Large intestine (tissue), 3 donors: ENCODE measurements around the gene PDZRN3. TPM values are rescaled to one million over a fixed set of nuclear protein-coding genes. Genes with fewer than 3 reads are reported as not detected.
A peak's percentile ranks its signal among the peaks of the same experiment; 100 is the strongest.

ENCODE experiments used
- DNase-seq, 2 donors: peaks; one replicate each; pipeline versions ENCODE4 v3.0.0 to v3.0.0-alpha.2; 2013
- H3K27ac ChIP-seq: one replicate; pipeline ENCODE4 v1.5.1; 2013; ENCODE audit warnings: low read length
- H3K27me3 ChIP-seq: 2 replicates; pipeline ENCODE4 v1.6.1; 2013; ENCODE audit warnings: low read length; ENCODE audit not compliant: control insufficient read depth, insufficient read depth
- H3K36me3 ChIP-seq: 2 replicates; pipeline ENCODE4 v1.6.1; 2013; ENCODE audit warnings: low read length; ENCODE audit not compliant: control insufficient read depth, insufficient read depth
- H3K4me1 ChIP-seq: one replicate; pipeline ENCODE4 v1.6.1; 2013; ENCODE audit warnings: low read length; ENCODE audit not compliant: control insufficient read depth, insufficient read depth
- H3K4me3 ChIP-seq: one replicate; pipeline ENCODE4 v1.5.1; 2013; ENCODE audit warnings: low read length
- H3K9me3 ChIP-seq: one replicate; pipeline ENCODE4 v1.6.1; 2013; ENCODE audit warnings: mild to moderate bottlenecking, low read depth, low read length, moderate library complexity; ENCODE audit not compliant: control insufficient read depth
- WGBS: methylation state at CpG from one replicate; pipeline ENCODE4 v1.1.5; 2013; ENCODE audit warnings: low lambda C conversion rate; ENCODE audit not compliant: insufficient coverage; 5-methylcytosine and 5-hydroxymethylcytosine counted together
- polyA plus RNA-seq: library from polyadenylated mRNA; unstranded; fragments of 120-200 nt; gene quantifications from one replicate; pipeline ENCODE4 v1.2.1, GENCODE V29; 2013

PDZRN3 gene
- polyA plus RNA-seq, 1 donor, result 40.7 TPM

DNA sequence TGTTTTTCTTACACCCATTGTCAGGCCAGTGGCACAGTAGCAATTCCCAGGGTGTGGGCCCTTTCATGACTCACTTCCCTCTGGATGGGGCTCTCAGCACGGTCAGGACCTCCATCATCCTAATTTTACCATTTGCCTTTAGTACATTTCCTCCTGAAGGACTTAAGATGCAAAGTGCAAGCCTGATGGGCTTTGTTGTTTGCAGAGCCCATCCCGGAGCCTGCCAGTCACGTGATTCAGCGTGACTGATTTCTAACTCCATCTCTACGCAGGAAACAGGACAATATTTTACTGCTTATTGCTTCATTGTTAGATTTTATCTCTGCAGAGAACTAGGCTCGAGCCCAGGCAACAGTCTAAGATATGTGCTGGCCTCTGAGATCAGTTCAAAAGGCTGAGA, 223.7 kb downstream of the PDZRN3 start:
- H3K4me3 ChIP-seq, result no peak overlapping the region
- 0% methylated on average over 1 of the region's 6 CpGs for WGBS
- H3K27me3 ChIP-seq, result no peaks in the 10 kb centered on the region
- peaks cover 9% of the 10 kb centered on the region for H3K4me1 ChIP-seq
- H3K36me3 ChIP-seq, result peaks cover 43% of the 10 kb centered on the region
- peak overlapping the region; percentile 31 for H3K27ac ChIP-seq
- H3K9me3 ChIP-seq, result no peaks in the 10 kb centered on the region
- DNase-seq, result peak; percentile 54 to 73

DNA sequence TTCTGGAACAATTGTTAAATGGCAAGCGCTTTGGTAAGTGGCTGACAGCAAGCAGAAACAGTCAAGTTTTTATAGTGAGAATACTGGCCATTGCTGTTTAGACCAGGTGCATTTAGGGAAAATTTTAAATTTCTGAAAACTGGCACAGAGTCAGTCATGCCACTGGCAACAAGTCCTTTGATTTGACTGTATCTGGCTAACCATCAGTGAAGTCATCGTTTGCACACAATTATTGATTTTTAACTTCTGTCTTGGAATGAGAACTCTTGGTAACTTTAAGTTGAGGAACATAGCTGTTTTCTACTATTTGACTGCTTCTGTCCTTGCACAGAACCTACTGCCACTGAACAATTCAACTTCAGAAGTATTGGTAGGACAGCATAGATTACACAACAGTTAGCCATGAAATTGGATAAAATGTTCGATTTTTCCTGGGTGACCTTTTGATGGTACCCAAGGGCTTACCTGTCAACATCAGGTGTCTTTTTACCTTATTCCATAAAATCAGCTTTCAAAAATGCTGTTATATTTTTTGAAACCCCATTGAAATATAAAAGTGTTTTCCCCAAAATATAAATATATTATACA, 225.0 kb downstream of the PDZRN3 start:
- H3K9me3 ChIP-seq, result no peaks in the 10 kb centered on the region
- H3K4me1 ChIP-seq, result peaks cover 9% of the 10 kb centered on the region
- peaks cover 49% of the 10 kb centered on the region for H3K36me3 ChIP-seq
- no peak overlapping the region for H3K27ac ChIP-seq
- 100% methylated on average over 2 of the region's 3 CpGs for WGBS
- DNase-seq, result no peak
- no peaks in the 10 kb centered on the region for H3K27me3 ChIP-seq
- no peak overlapping the region for H3K4me3 ChIP-seq

DNA sequence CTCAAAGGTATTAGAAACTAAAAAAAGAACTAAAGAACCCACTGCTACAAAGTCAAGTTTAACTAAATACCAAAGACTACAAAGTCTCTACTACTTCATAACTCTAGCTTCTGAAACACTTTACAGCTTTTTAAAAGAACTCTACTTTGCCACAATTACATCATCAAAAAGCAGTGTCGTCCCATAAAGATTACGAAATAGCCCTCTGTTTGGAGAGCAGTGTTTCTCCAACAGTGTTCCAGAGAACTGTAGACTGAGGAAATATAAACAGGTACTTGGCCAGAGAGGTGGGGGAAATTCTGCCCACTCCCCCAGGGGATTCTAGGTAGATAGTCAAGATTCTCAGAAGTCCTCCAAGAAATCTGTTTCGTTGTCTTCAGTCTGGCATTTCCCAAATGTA, 225.6 kb downstream of the PDZRN3 start:
- no peak overlapping the region for H3K4me3 ChIP-seq
- H3K4me1 ChIP-seq, result peaks cover 9% of the 10 kb centered on the region
- H3K9me3 ChIP-seq, result no peaks in the 10 kb centered on the region
- WGBS, result no CpG with 5 or more reads among the region's 3 CpGs
- no peaks in the 10 kb centered on the region for H3K27me3 ChIP-seq
- H3K36me3 ChIP-seq, result peaks cover 54% of the 10 kb centered on the region
- no peak overlapping the region for H3K27ac ChIP-seq
- no peak for DNase-seq

DNA sequence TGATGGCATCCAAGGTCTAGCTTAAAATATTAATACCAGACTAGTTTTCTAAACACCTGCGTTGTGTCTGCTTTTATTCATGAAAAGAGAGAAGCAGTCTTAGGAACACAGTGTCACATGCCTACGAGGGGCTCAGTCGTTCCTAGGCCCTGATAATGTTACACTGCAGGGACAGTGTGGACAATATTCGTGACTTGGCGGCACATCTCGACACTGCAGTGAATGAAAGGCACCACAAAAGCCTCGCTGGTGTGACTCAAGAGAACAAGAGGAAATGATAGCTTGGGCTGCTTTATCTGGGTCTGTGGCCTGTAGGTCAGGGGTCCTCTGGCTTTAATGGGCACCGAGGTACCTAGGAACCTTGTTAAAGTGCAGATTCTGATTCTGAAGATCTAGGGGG, 226.7 kb downstream of the PDZRN3 start:
- no CpG with 5 or more reads among the region's 8 CpGs for WGBS
- Histone ChIP-seq H3K4me1 (peaks cover 9% of the 10 kb centered on the region), H3K36me3 (peaks cover 47% of the 10 kb centered on the region), H3K9me3 (no peaks in the 10 kb centered on the region), H3K27me3 (no peaks in the 10 kb centered on the region), H3K27ac (no peak overlapping the region), H3K4me3 (no peak overlapping the region)
- no peak for DNase-seq

DNA sequence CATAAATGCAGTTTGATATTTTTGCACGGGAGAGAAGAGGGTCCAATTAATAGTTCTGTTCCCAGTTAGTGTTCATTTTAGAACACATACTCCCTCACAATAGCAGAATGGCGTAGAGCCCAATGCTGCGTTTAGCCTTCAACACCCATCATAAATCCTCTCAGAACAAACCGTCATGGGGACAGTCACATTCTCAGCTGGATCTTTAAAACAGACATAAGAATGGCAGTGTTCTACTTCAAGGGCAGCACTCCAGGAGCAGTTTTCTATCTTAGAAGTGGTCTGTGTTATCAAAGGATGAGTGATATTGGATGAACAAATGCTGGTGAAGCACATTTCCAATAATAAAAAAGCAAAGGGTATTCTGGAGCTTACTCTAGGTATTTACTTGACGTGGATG, 230.5 kb downstream of the PDZRN3 start:
- no peak overlapping the region for H3K4me3 ChIP-seq
- H3K9me3 ChIP-seq, result no peaks in the 10 kb centered on the region
- no peaks in the 10 kb centered on the region for H3K4me1 ChIP-seq
- WGBS, result 93% methylated on average over 3 of the region's 5 CpGs
- no peak overlapping the region for H3K27ac ChIP-seq
- H3K36me3 ChIP-seq, result peaks cover 56% of the 10 kb centered on the region
- DNase-seq, result no peak
- H3K27me3 ChIP-seq, result no peaks in the 10 kb centered on the region

DNA sequence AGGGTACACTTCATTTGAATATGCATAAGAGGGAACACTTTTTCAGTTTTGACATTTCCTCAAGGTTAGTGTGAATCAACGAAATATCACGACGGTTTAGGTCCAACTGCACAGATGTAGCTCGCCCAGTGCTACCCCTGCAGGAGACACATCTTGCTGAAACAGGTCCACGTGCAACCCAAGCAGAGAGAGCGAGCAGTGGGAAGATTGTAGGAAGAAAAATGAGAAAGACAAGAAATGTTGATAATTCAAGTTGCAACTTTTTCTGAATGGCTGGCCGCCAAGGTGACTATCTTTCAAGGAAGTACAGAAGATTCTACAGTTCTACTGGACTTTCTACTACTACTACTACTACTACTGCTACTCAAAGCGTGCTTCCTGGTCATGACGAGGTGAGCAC, 231.7 kb downstream of the PDZRN3 start:
- Histone ChIP-seq H3K36me3 (peaks cover 61% of the 10 kb centered on the region), H3K27ac (no peak overlapping the region), H3K4me1 (no peaks in the 10 kb centered on the region), H3K9me3 (no peaks in the 10 kb centered on the region), H3K4me3 (no peak overlapping the region), H3K27me3 (no peaks in the 10 kb centered on the region)
- WGBS, result 97% methylated on average over 5 of the region's 9 CpGs
- DNase-seq, result no peak

DNA sequence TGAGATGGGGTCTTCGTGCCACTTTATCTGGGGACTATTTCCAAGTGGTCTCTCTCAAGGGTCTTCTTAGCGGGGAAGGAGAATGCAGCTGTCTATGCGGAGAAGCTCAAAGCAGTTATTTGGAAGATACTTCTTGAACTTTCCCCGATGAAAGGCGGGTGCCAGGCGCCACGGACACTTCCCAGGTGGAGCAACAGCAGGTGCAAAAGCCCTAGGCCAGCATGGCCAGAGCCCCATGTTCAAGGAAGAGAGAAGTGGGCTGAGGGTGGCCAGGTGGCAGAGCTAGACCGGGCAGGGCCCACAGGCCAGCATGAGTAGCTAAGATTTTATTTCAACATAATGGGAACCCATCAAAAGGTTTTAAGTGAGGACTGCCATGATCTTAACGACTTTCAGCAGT, 232.8 kb downstream of the PDZRN3 start:
- DNase-seq, result no peak
- no CpG with 5 or more reads among the region's 9 CpGs for WGBS
- Histone ChIP-seq H3K4me1 (no peaks in the 10 kb centered on the region), H3K27ac (no peak overlapping the region), H3K9me3 (no peaks in the 10 kb centered on the region), H3K27me3 (no peaks in the 10 kb centered on the region), H3K36me3 (peaks cover 62% of the 10 kb centered on the region), H3K4me3 (no peak overlapping the region)

DNA sequence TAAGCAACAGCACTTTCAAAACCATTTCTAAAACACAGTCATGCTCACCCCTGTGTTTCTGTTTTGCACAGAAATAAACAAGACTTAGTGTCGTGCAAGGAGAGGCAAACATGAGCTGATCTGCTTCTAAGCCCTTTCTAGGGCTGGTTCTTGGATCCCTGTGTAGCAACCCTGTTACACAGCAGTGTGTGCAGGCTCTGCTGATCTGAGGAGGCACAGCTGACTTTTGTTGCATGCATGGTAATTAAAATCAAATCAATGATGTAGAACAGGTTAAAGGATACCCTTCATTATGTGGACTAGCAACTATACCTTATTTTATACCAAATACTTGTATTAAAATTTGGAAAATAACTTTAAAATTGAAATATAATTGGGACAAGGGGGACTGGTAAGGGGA, 234.8 kb downstream of the PDZRN3 start:
- Histone ChIP-seq H3K4me1 (no peaks in the 10 kb centered on the region), H3K27me3 (no peaks in the 10 kb centered on the region), H3K4me3 (no peak overlapping the region), H3K36me3 (peaks cover 72% of the 10 kb centered on the region), H3K27ac (no peak overlapping the region), H3K9me3 (no peaks in the 10 kb centered on the region)
- no CpG with 5 or more reads among the region's 1 CpG for WGBS
- no peak for DNase-seq

DNA sequence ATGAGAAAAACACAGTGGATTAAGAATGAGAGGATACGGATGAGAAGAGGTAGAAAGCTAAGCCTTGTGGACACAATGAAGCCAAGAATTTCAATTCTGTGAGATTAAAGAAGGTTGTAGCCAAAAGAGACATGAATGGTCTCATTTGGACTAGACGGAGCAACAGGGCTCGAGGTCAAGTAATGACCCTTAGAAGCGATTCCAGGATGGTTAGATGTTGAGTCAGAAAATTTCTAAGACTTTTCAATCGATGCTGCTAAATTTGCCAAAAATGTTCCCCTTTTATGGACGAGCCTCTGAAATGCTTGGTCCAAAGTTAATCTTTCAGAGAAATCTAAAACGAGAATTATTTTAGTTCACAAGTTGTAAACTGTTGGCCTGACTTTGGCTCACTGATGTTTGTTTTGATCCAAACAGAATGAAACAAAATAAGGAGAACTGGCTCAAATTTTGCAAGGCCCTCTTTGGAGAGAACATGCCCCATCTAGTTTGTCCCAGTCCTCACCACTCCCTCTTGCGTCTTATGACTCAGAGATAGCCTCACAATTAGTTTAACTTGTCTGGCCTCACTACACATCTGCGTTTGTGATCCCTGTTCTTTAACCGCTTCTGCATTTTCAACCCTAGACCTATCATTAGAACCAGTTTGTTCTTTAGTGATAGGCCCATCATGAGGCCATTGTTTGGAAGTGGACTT, 235.5 kb downstream of the PDZRN3 start:
- peaks cover 5% of the 10 kb centered on the region for H3K9me3 ChIP-seq
- H3K27ac ChIP-seq, result no peak overlapping the region
- H3K4me1 ChIP-seq, result no peaks in the 10 kb centered on the region
- peaks cover 74% of the 10 kb centered on the region for H3K36me3 ChIP-seq
- no peak overlapping the region for H3K4me3 ChIP-seq
- no peak for DNase-seq
- no peaks in the 10 kb centered on the region for H3K27me3 ChIP-seq
- WGBS, result 79% methylated on average over 5 of the region's 10 CpGs

DNA sequence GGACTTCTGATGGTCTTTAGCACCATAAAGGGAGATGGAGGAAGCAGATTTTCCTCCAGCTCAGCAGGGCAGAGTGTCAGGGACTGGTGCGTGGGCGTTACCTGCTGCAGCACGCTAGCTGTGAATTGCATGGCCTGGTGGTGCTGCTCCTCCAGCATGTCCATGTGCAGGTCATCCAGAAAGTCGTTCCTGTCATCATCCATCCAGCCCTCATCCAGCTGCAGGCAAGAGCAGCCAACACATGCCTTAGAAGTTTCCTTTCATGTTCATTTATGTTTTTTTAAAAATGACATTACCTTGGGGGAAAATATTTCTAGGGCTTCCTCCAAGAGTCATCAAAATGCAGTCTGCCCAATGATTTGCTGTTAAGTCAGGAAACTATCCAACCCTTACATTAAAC, 239.2 kb downstream of the PDZRN3 start:
- DNase-seq, result no peak
- no peak overlapping the region for H3K4me3 ChIP-seq
- no peaks in the 10 kb centered on the region for H3K27me3 ChIP-seq
- no CpG with 5 or more reads among the region's 4 CpGs for WGBS
- peaks cover 78% of the 10 kb centered on the region for H3K36me3 ChIP-seq
- H3K9me3 ChIP-seq, result peaks cover 14% of the 10 kb centered on the region
- H3K27ac ChIP-seq, result no peak overlapping the region
- no peaks in the 10 kb centered on the region for H3K4me1 ChIP-seq
